HEK293 (cell line): ENCODE measurements around the gene ZBTB1.

Source experiments
- CTCF ChIA-PET: fragments of 350-600 bp; formaldehyde crosslinking; extraction: SDS; loops from one replicate; lab custom pipeline; 2021; ENCODE audit warnings: antibody characterized with exemption; lab: Yijun Ruan, JAX
- POLR2A ChIA-PET: fragments of 300-600 bp; formaldehyde crosslinking; extraction: SDS; loops from one replicate; lab custom pipeline; 2020; ENCODE audit warnings: antibody characterized with exemption, inconsistent platforms; lab: Yijun Ruan, JAX
- H3K27ac ChIP-seq: fragments of 200-500 bp; sonication (Bioruptor generic); 2 replicates; pipeline ENCODE4 v1.5.1; 2014; ENCODE audit warnings: low read depth, low read length, control low read depth, inconsistent platforms; ENCODE audit errors: extremely low read depth
- H3K36me3 ChIP-seq, 2 experiments: fragments of 200-500 bp in 1 of 2; sonication (Bioruptor generic) in 1 of 2; 1 replicate in 1 of 2; 2 replicates in 1 of 2; pipeline ENCODE4 v1.5.1; 2014 to 2017; ENCODE audit warnings: inconsistent platforms in 2 of 2, low read length in 2 of 2; ENCODE audit not compliant: control insufficient read depth in 2 of 2, insufficient read depth in 1 of 2
- H3K4me1 ChIP-seq: fragments of 200-500 bp; sonication (Bioruptor generic); 2 replicates; pipeline ENCODE4 v1.5.1; 2014; ENCODE audit warnings: mild to moderate bottlenecking, low read length, inconsistent platforms; ENCODE audit not compliant: control insufficient read depth, insufficient read depth
- H3K4me3 ChIP-seq: 2 replicates; pipeline ENCODE4 v1.5.1; 2011; ENCODE audit warnings: low read depth, mild to moderate bottlenecking, control low read depth, low read length, moderate library complexity
- H3K9me3 ChIP-seq: fragments of 200-500 bp; sonication (Bioruptor generic); 2 replicates; pipeline ENCODE4 v1.5.1; 2014; ENCODE audit warnings: low read depth, low read length, inconsistent platforms; ENCODE audit not compliant: control insufficient read depth, insufficient read depth
- GLIS1 ChIP-seq: fragments of 450-650 bp; formaldehyde crosslinking; IDR thresholded peaks from 2 replicates; pipeline ENCODE4 v1.5.1; 2016; ENCODE audit warnings: missing biosample characterization, missing genetic modification characterization
- IKZF3 ChIP-seq: fragments of 450-650 bp; IDR thresholded peaks from 2 replicates; pipeline ENCODE4 v1.5.0; 2018; ENCODE audit warnings: missing biosample characterization, mild to moderate bottlenecking, missing genetic modification characterization, moderate library complexity
- KLF16 ChIP-seq: fragments of 450-650 bp; formaldehyde crosslinking; IDR thresholded peaks from 2 replicates; pipeline ENCODE4 v1.5.1; 2017; ENCODE audit warnings: missing biosample characterization, missing genetic modification characterization
- KLF8 ChIP-seq: fragments of 450-650 bp; formaldehyde crosslinking; IDR thresholded peaks from 2 replicates; pipeline ENCODE4 v1.5.1; 2016; ENCODE audit warnings: missing biosample characterization, missing genetic modification characterization
- SETDB1 ChIP-seq: IDR thresholded peaks from one replicate; pipeline ENCODE4 v1.6.1; 2017; ENCODE audit warnings: mild to moderate bottlenecking, low read length, moderate library complexity, mixed read lengths; ENCODE audit not compliant: insufficient read length
- SP2 ChIP-seq: fragments of 450-650 bp; formaldehyde crosslinking; IDR thresholded peaks from 2 replicates; pipeline ENCODE4 v1.5.1; 2016; ENCODE audit warnings: missing biosample characterization, missing genetic modification characterization
- ZBTB17 ChIP-seq: fragments of 450-650 bp; formaldehyde crosslinking; IDR thresholded peaks from 2 replicates; pipeline ENCODE4 v1.5.1; 2016; ENCODE audit warnings: missing biosample characterization, missing genetic modification characterization
- ZBTB20 ChIP-seq: fragments of 450-650 bp; formaldehyde crosslinking; IDR thresholded peaks from 2 replicates; pipeline ENCODE4 v1.5.1; 2016; ENCODE audit warnings: missing biosample characterization, missing genetic modification characterization
- ZBTB8A ChIP-seq: fragments of 450-650 bp; formaldehyde crosslinking; IDR thresholded peaks from 2 replicates; pipeline ENCODE4 v1.5.1; 2016; ENCODE audit warnings: missing biosample characterization, missing genetic modification characterization
- ZFP37 ChIP-seq: fragments of 450-650 bp; formaldehyde crosslinking; IDR thresholded peaks from 2 replicates; pipeline ENCODE4 v1.5.1; 2016; ENCODE audit warnings: missing biosample characterization, missing genetic modification characterization
- ZFP69B ChIP-seq: fragments of 450-650 bp; formaldehyde crosslinking; IDR thresholded peaks from 2 replicates; pipeline ENCODE4 v1.5.1; 2016; ENCODE audit warnings: missing biosample characterization, missing genetic modification characterization
- ZNF10 ChIP-seq: fragments of 450-650 bp; formaldehyde crosslinking; IDR thresholded peaks from 2 replicates; pipeline ENCODE4 v1.5.1; 2017; ENCODE audit warnings: missing biosample characterization, missing genetic modification characterization
- ZNF239 ChIP-seq: fragments of 450-650 bp; formaldehyde crosslinking; IDR thresholded peaks from 2 replicates; pipeline ENCODE4 v1.5.1; 2016; ENCODE audit warnings: missing biosample characterization, missing genetic modification characterization
- ZNF26 ChIP-seq: fragments of 450-650 bp; formaldehyde crosslinking; IDR thresholded peaks from 2 replicates; pipeline ENCODE4 v1.5.1; 2016; ENCODE audit warnings: missing biosample characterization, missing genetic modification characterization
- ZNF335 ChIP-seq: fragments of 450-650 bp; formaldehyde crosslinking; conservative IDR thresholded peaks from 2 replicates; pipeline ENCODE4 v1.5.1; 2016; ENCODE audit warnings: missing biosample characterization, missing genetic modification characterization
- ZNF394 ChIP-seq: fragments of 450-650 bp; formaldehyde crosslinking; IDR thresholded peaks from 2 replicates; pipeline ENCODE4 v1.5.1; 2016; ENCODE audit warnings: missing biosample characterization, missing genetic modification characterization, mild to moderate bottlenecking, moderate library complexity, borderline replicate concordance
- ZNF404 ChIP-seq: fragments of 450-650 bp; formaldehyde crosslinking; IDR thresholded peaks from 2 replicates; pipeline ENCODE4 v1.5.1; 2017; ENCODE audit warnings: missing biosample characterization, missing genetic modification characterization
- ZNF433 ChIP-seq: fragments of 450-650 bp; formaldehyde crosslinking; IDR thresholded peaks from 2 replicates; pipeline ENCODE4 v1.5.1; 2016; ENCODE audit warnings: missing biosample characterization, missing genetic modification characterization, low read depth
- ZNF48 ChIP-seq: fragments of 450-650 bp; formaldehyde crosslinking; IDR thresholded peaks from 2 replicates; pipeline ENCODE4 v1.5.1; 2016; ENCODE audit warnings: missing biosample characterization, missing genetic modification characterization
- ZNF521 ChIP-seq: fragments of 450-650 bp; formaldehyde crosslinking; IDR thresholded peaks from 2 replicates; pipeline ENCODE4 v1.5.1; 2017; ENCODE audit warnings: missing biosample characterization, mild to moderate bottlenecking, missing genetic modification characterization
- ZNF670 ChIP-seq: fragments of 450-650 bp; formaldehyde crosslinking; IDR thresholded peaks from 2 replicates; pipeline ENCODE4 v1.5.1; 2016; ENCODE audit warnings: missing biosample characterization, missing genetic modification characterization, low read depth
- TF ChIP-seq, protein P1 (sequence below): fragments of 450-650 bp; formaldehyde crosslinking; IDR thresholded peaks from 2 replicates; pipeline ENCODE4 v1.5.1; 2016; ENCODE audit warnings: missing biosample characterization, missing genetic modification characterization
- TF ChIP-seq, protein P2 (sequence below): fragments of 450-650 bp; formaldehyde crosslinking; IDR thresholded peaks from 2 replicates; pipeline ENCODE4 v1.5.1; 2016; ENCODE audit warnings: missing biosample characterization, missing genetic modification characterization
- TF ChIP-seq, protein P3 (sequence below): fragments of 450-650 bp; formaldehyde crosslinking; IDR thresholded peaks from 2 replicates; pipeline ENCODE4 v1.5.1; 2016; ENCODE audit warnings: missing biosample characterization, missing genetic modification characterization
- TF ChIP-seq, protein P4 (sequence below): sonication (generic); formaldehyde crosslinking; IDR thresholded peaks from 2 replicates; pipeline ENCODE4 v1.8.1; 2022; ENCODE audit warnings: mild to moderate bottlenecking, moderate library complexity, missing genetic modification reagents

The ZBTB1 gene

GRCh38 chr14:64464651-64465050 is 39.9 kb upstream of the ZBTB1 start:
- Histone ChIP-seq H3K4me3 (peak overlapping the region; percentile 56), H3K27ac (no peak overlapping the region), H3K9me3 (no peaks in the 10 kb centered on the region), H3K4me1 (peaks cover 10% of the 10 kb centered on the region; the same call in 1 of the 2 replicates), H3K36me3 (peaks cover 11 to 32% of the 10 kb centered on the region in 2 experiments)
- ChIA-PET CTCF (interaction anchor here (0.9 to 2.9 kb wide), 2 partner anchors 32 to 34 kb away, joined by 3 to 14 read pairs; no protein-coding TSS in a partner anchor), POLR2A (interaction anchor here (1.1 kb wide), 1 partner anchor 39 kb away, joined by 3 read pairs; no protein-coding TSS in a partner anchor)
- TF ChIP-seq ZFP37 (tag by site-specific recombination) (no peak), ZBTB17 (tag by site-specific recombination) (peak; percentile 29; the same call in 1 of the 2 replicates), ZNF10 (0 out of 2 replicates have a peak, but pooled peaks have one; percentile 31), ZNF670 (tag by site-specific recombination) (no peak), IKZF3 (tag by site-specific recombination) (peak; percentile 39; the same call in 1 of the 2 replicates)

- Histone ChIP-seq H3K4me3 (peak within 1 kb of the TSS; percentile 56), H3K9me3 (no peaks in the 10 kb centered on the region), H3K36me3 (peaks cover 8 to 26% of the 10 kb centered on the region in 2 experiments; a peak in 2 of 3 replicates), H3K4me1 (peaks cover 10% of the 10 kb centered on the region; the same call in 1 of the 2 replicates), H3K27ac (peak within 1 kb of the TSS; percentile 3; the same call in 1 of the 2 replicates)
- CTCF ChIA-PET, result interaction anchor here (1.0 to 2.9 kb wide), 4 partner anchors 19 to 45 kb away, joined by 3 to 14 read pairs (median 8); no protein-coding TSS in a partner anchor
- POLR2A ChIA-PET, result interaction anchor here (1.1 kb wide), 2 partner anchors 39 to 75 kb away, joined by 3 to 4 read pairs; partner anchors contain the start of gene HSPA2
- no peak for TF ChIP-seq ZNF48
- TF ChIP-seq, protein P1, sequence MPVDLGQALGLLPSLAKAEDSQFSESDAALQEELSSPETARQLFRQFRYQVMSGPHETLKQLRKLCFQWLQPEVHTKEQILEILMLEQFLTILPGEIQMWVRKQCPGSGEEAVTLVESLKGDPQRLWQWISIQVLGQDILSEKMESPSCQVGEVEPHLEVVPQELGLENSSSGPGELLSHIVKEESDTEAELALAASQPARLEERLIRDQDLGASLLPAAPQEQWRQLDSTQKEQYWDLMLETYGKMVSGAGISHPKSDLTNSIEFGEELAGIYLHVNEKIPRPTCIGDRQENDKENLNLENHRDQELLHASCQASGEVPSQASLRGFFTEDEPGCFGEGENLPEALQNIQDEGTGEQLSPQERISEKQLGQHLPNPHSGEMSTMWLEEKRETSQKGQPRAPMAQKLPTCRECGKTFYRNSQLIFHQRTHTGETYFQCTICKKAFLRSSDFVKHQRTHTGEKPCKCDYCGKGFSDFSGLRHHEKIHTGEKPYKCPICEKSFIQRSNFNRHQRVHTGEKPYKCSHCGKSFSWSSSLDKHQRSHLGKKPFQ (tag by site-specific recombination), result no peak
- no peak for TF ChIP-seq ZNF239 (tag by site-specific recombination)
- peak; percentile 81 for TF ChIP-seq ZNF335
- no peak for TF ChIP-seq KLF16 (tag by site-specific recombination)
- TF ChIP-seq ZNF433 (tag by site-specific recombination), result no peak
- no peak for TF ChIP-seq ZNF521 (tag by site-specific recombination)
- TF ChIP-seq SP2 (tag by site-specific recombination), result peak; percentile 46
- TF ChIP-seq ZNF404 (tag by site-specific recombination), result no peak
- TF ChIP-seq ZBTB8A, result peak; percentile 86
- TF ChIP-seq KLF8 (tag by site-specific recombination), result no peak
- TF ChIP-seq, protein P2, sequence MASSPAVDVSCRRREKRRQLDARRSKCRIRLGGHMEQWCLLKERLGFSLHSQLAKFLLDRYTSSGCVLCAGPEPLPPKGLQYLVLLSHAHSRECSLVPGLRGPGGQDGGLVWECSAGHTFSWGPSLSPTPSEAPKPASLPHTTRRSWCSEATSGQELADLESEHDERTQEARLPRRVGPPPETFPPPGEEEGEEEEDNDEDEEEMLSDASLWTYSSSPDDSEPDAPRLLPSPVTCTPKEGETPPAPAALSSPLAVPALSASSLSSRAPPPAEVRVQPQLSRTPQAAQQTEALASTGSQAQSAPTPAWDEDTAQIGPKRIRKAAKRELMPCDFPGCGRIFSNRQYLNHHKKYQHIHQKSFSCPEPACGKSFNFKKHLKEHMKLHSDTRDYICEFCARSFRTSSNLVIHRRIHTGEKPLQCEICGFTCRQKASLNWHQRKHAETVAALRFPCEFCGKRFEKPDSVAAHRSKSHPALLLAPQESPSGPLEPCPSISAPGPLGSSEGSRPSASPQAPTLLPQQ (tag by site-specific recombination), result peak; percentile 86
- TF ChIP-seq, protein P3, sequence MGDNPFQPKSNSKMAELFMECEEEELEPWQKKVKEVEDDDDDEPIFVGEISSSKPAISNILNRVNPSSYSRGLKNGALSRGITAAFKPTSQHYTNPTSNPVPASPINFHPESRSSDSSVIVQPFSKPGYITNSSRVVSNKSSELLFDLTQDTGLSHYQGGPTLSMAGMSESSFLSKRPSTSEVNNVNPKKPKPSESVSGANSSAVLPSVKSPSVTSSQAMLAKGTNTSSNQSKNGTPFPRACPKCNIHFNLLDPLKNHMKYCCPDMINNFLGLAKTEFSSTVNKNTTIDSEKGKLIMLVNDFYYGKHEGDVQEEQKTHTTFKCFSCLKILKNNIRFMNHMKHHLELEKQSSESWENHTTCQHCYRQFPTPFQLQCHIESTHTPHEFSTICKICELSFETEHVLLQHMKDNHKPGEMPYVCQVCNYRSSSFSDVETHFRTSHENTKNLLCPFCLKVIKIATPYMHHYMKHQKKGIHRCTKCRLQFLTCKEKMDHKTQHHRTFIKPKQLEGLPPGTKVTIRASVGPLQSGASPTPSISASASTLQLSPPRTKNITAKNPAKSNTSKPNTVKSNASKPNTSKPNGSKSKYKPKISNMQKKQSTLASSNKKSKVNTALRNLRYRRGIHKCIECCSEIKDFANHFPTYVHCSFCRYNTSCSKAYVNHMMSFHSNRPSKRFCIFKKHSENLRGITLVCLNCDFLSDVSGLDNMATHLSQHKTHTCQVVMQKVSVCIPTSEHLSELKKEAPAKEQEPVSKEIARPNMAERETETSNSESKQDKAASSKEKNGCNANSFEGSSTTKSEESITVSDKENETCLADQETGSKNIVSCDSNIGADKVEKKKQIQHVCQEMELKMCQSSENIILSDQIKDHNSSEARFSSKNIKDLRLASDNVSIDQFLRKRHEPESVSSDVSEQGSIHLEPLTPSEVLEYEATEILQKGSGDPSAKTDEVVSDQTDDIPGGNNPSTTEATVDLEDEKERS (tag by site-specific recombination), result no peak
- peak; percentile 77; the same call in 1 of the 2 replicates for TF ChIP-seq ZFP69B (tag by site-specific recombination)
- peak; percentile 22; the same call in 1 of the 2 replicates for TF ChIP-seq ZBTB20 (tag by site-specific recombination)
- TF ChIP-seq, protein P4, sequence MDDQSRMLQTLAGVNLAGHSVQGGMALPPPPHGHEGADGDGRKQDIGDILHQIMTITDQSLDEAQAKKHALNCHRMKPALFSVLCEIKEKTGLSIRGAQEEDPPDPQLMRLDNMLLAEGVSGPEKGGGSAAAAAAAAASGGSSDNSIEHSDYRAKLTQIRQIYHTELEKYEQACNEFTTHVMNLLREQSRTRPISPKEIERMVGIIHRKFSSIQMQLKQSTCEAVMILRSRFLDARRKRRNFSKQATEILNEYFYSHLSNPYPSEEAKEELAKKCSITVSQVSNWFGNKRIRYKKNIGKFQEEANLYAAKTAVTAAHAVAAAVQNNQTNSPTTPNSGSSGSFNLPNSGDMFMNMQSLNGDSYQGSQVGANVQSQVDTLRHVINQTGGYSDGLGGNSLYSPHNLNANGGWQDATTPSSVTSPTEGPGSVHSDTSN (CRISPR knock-in tag), result peak; percentile 93
- no peak for TF ChIP-seq ZNF26 (tag by site-specific recombination)
- TF ChIP-seq GLIS1 (tag by site-specific recombination), result 0 out of 2 replicates have a peak, but pooled peaks have one; percentile 12
- no peak for TF ChIP-seq ZNF394 (tag by site-specific recombination)
- no peak for TF ChIP-seq SETDB1
Observed at GRCh38 chr14:64465191-64465822, 39.3 kb upstream of the ZBTB1 start, which contains the start of gene AKAP5. AKAP5 (plus strand) TSS chr14:64465499; CDS start chr14:64468395, 2,896 bp downstream.
